Umbilical cord (tissue), 2 donors: ENCODE results near the gene BRMS1L. TPM values are rescaled to one million over a fixed set of nuclear protein-coding genes. Genes with fewer than 3 reads are reported as not detected.

ENCODE experiments used
- DNase-seq: peaks from one replicate; pipeline ENCODE4 v3.0.0-alpha.2; 2015; ENCODE audit warnings: low spot score
- total RNA-seq: library from RNA; depleted of rRNA; stranded (reverse); fragments of >200 nt; gene quantifications from one replicate; pipeline ENCODE4 v1.2.3, GENCODE V29; 2014; ENCODE audit warnings: low replicate concordance; ENCODE audit not compliant: insufficient read depth

BRMS1L gene
- total RNA-seq, 1 donor from 2014 or later = 12.0 TPM

- DNase-seq = no peak
Measured at GRCh38 chr14:35865611-35866324, 39.6 kb downstream of the BRMS1L start.

- DNase-seq = no peak
Measured at GRCh38 chr14:35866595-35867279, 40.6 kb downstream of the BRMS1L start.

GRCh38 chr14:35867280-35867629, 41.1 kb downstream of the BRMS1L start:
- DNase-seq = peak; percentile 39

DNA sequence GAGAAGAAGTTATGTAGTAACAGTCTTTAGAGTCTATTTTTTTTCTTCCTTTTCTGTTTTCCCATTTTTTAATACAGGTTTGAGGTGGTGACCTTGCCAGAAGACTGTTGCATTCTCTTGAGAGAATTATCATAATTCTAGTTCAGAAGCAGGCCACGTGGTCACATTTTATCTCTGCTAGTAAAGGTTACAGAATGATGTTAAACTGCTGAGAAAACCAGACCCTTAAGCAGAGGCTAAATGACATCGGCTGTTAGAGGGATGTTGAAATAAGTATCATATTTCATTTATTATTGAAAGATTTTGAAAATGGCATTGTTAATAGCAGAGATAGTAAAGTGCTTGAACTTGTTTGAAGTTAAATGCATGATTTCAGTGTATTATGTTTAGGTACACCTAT, 49.2 kb downstream of the BRMS1L start:
- peak; percentile 40 for DNase-seq

- DNase-seq = no peak
Measured at GRCh38 chr14:35877276-35877675, 51.1 kb downstream of the BRMS1L start.

GRCh38 chr14:35878272-35879150, 52.4 kb downstream of the BRMS1L start:
- DNase-seq = peak; percentile 73

- DNase-seq = peak; percentile 7
Measured at GRCh38 chr14:35879151-35879648, 53.1 kb downstream of the BRMS1L start.

- peak; percentile 6 for DNase-seq
Measured at GRCh38 chr14:35879654-35880249, 53.6 kb downstream of the BRMS1L start.

DNA sequence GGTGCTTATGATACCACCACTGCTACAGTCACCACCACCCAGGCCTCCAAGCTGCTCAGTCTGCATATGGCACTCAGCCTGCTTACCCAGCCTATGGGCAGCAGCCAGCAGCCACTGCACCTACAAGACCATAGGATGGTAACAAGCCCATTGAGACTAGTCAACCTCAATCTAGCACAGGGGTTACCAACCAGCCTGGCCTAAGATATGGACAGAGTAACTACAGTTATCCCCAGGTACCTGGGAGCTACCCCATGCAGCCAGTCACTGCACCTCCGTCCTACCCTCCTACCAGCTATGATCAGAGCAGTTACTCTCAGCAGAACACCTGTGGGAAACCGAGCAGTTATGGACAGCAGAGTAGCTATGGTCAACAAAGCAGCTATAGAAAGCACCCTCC, 55.1 kb downstream of the BRMS1L start:
- DNase-seq = no peak

- DNase-seq = peak; percentile 26
Measured at GRCh38 chr14:35883677-35884293, 57.6 kb downstream of the BRMS1L start.

- no peak for DNase-seq
Measured at GRCh38 chr14:35890308-35890707, 64.2 kb downstream of the BRMS1L start.

- DNase-seq = no peak
Measured at GRCh38 chr14:35895256-35895655, 69.1 kb downstream of the BRMS1L start.

- no peak for DNase-seq
Measured at GRCh38 chr14:35897616-35898111, 71.5 kb downstream of the BRMS1L start.

DNA sequence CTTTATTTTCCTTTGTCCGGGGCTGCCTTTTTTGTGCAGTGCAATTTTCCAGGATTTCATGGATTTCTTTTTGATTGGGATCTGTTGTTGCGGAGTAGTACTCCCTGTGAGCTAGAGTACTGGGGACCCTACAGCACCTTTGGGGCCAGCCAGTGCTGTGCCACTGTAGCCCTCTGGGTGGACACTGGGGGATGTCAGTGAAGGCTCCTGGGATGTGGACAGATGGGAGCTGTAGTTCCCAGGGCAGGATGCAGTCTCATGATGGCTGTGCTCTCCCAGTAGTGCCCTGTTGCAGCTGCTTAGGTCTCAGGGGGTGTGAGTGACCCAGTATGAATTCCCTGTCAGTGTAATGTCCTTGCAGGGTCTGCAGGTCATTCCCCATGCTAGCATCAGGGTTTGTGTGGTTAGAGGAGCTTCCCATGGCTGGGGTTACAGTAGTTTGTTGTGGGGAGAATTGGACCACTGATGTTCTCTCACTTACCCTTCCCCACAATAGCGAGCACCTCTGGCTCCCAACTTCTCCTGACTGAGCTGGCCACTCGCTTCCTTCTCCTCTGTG, 72.2 kb downstream of the BRMS1L start:
- no peak for DNase-seq

GRCh38 chr14:35900741-35901140, 74.6 kb downstream of the BRMS1L start:
- no peak for DNase-seq

- DNase-seq = no peak
Measured at GRCh38 chr14:35909665-35910064, 83.5 kb downstream of the BRMS1L start.

- DNase-seq = no peak
Measured at GRCh38 chr14:35910191-35910590, 84.1 kb downstream of the BRMS1L start.

DNA sequence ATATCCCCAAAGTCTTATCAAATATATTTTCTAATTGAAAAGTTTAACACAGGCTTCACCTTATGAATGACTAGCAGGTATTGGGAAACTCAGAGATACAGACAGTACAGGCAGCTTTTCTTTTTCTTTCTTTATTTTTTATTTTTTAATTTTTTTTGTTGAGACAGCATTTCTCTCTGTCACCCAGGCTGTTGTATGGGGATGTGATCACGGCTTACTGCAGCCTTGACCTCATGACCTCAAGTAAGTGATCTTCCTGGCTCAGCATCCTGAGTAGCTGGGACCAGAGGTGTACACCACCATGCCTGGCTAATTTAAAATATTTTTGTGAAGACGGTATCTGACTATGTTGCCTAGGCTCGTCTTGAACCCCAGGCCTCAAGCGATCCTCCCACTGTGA, 85.0 kb downstream of the BRMS1L start:
- no peak for DNase-seq

DNA sequence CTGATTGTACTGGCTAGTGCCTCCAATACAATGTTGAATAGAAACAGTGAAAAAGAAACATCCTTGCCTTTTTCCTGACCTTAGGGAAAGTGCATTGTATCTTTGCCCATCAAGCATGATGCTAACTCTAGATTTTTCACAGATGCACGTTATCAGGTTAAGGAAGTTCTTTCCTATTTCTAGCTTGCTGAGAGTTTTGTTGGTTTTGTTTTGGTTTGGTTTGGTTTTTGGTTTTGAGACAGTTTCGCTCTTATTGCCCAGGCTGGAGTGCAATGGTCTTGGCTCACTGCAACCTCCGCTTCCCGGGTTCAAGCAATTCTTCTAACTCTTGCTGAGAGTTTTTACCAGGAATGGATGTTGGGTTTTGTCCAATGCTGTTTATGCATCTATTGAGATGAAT, 89.0 kb downstream of the BRMS1L start:
- DNase-seq = no peak

- DNase-seq = no peak
Measured at GRCh38 chr14:35915775-35916174, 89.6 kb downstream of the BRMS1L start.
